ENCODE data around the gene PDGFRB. TPM values are rescaled to one million over a fixed set of nuclear protein-coding genes. Genes with fewer than 3 reads are reported as not detected.

The PDGFRB gene
- polyA plus RNA-seq, 1 donor (not counting 4 experiments of a cell fraction or from before 2014, with no cell fraction given), result 0.14 TPM

DNA sequence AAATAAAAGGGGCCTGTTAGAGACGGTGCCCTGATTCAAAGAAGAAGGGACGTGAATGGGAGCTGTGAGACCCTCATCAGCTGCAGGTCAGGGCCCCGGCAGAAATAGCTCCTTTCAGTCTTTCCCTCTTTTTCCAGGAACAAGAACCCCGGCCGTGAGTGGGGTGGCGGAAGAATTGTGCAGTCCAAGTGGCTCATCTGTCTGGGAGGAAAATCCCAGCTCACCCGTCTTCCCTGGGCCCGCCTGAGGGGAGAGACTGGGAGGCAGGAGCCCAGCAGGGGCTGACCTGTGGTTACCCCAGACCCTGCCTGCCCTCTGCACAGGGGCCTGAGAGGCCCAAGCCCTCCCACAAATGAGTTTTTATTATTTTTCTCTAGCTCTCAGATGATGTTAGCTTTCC lies 44.5 kb downstream of the PDGFRB start:
- no peak for DNase-seq (ENCODE audit: low read depth, low spot score)
- H3K4me1 ChIP-seq (ENCODE audit: control insufficient read depth, extremely low read depth, insufficient read depth, low read length), result peaks cover 10% of the 10 kb centered on the region
- no peak overlapping the region for H3K9ac ChIP-seq (ENCODE audit: control insufficient read depth, extremely low read depth, insufficient read depth, low read length)
- TF ChIP-seq CTCF (optimal IDR thresholded peaks at IDR 0.05 in 1 of 3, IDR thresholded peaks at IDR 0.05 in 1 of 3, conservative IDR thresholded peaks at IDR 0.05 in 1 of 3; ENCODE audit: extremely low read depth in 1 of 3, insufficient read depth in 2 of 3, low read length in 3 of 3) (no peak), EZH2 (IDR thresholded peaks at IDR 0.05; ENCODE audit: low read length) (no peak)
- H2AFZ ChIP-seq (ENCODE audit: control insufficient read depth, low read length), result no peak overlapping the region
- H3K36me3 ChIP-seq (ENCODE audit: control insufficient read depth in 2 of 2, extremely low read depth in 1 of 2, insufficient read depth in 2 of 2, low read length in 2 of 2), result no peaks in the 10 kb centered on the region
- H3K79me2 ChIP-seq (ENCODE audit: control insufficient read depth, insufficient read depth, low read length), result no peaks in the 10 kb centered on the region
- no peaks in the 10 kb centered on the region for H3K9me3 ChIP-seq (ENCODE audit: control insufficient read depth, low read depth, low read length)
- no peaks in the 10 kb centered on the region for H3K27me3 ChIP-seq (ENCODE audit: control insufficient read depth, extremely low read depth, insufficient read depth, low read length)
- H3K4me3 ChIP-seq (ENCODE audit: control insufficient read depth in 2 of 3, extremely low read depth in 1 of 3, insufficient read depth in 2 of 3, low read depth in 1 of 3, low read length in 3 of 3), result no peak overlapping the region
- no peaks in the 10 kb centered on the region for H3K9me1 ChIP-seq (ENCODE audit: control insufficient read depth, extremely low read depth, insufficient read depth, low read length)
- FAIRE-seq, result no peak
- no peaks in the 10 kb centered on the region for H4K20me1 ChIP-seq (ENCODE audit: control insufficient read depth, extremely low read depth, insufficient read depth, low read length)
- H3K27ac ChIP-seq (ENCODE audit: control insufficient read depth, insufficient read depth, low read length), result no peak overlapping the region
- dilution Hi-C loops (cut with MboI; ENCODE audit: extremely low pct_ligation_motif_present, low sequenced_read_pairs), result no loop called here
- no peak overlapping the region for H3K4me2 ChIP-seq (ENCODE audit: control insufficient read depth, extremely low read depth, insufficient read depth, low read depth, low read length)

DNA sequence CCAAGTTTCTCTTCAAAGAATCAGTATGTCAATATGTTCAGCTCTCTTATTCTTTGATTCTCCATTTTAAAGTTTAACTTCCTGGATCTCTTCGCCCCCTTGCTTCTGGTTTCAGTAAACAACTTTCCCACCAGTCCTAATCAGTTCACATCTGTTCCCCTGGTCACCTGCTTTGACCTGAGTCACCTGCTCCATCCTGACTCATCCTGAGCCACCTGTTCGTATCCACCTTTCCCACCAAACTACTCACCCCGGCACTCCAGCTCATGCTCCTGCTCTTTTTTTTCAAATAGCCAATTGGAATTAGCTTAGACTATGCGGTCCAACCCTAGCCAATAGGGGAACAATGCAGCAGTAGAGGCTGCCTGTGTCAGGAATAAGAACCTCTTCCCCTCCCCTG lies 45.7 kb downstream of the PDGFRB start:
- Histone ChIP-seq H3K4me2 (ENCODE audit: control insufficient read depth, extremely low read depth, insufficient read depth, low read depth, low read length) (no peak overlapping the region), H3K4me1 (ENCODE audit: control insufficient read depth, extremely low read depth, insufficient read depth, low read length) (peaks cover 10% of the 10 kb centered on the region), H3K27ac (ENCODE audit: control insufficient read depth, insufficient read depth, low read length) (no peak overlapping the region), H3K9ac (ENCODE audit: control insufficient read depth, extremely low read depth, insufficient read depth, low read length) (no peak overlapping the region), H4K20me1 (ENCODE audit: control insufficient read depth, extremely low read depth, insufficient read depth, low read length) (no peaks in the 10 kb centered on the region), H3K79me2 (ENCODE audit: control insufficient read depth, insufficient read depth, low read length) (no peaks in the 10 kb centered on the region), H3K27me3 (ENCODE audit: control insufficient read depth, extremely low read depth, insufficient read depth, low read length) (no peaks in the 10 kb centered on the region), H3K36me3 (ENCODE audit: control insufficient read depth in 2 of 2, extremely low read depth in 1 of 2, insufficient read depth in 2 of 2, low read length in 2 of 2) (no peaks in the 10 kb centered on the region), H2AFZ (ENCODE audit: control insufficient read depth, low read length) (no peak overlapping the region), H3K9me3 (ENCODE audit: control insufficient read depth, low read depth, low read length) (no peaks in the 10 kb centered on the region), H3K9me1 (ENCODE audit: control insufficient read depth, extremely low read depth, insufficient read depth, low read length) (no peaks in the 10 kb centered on the region), H3K4me3 (ENCODE audit: control insufficient read depth in 2 of 3, extremely low read depth in 1 of 3, insufficient read depth in 2 of 3, low read depth in 1 of 3, low read length in 3 of 3) (no peak overlapping the region)
- no peak for FAIRE-seq
- TF ChIP-seq EZH2 (IDR thresholded peaks at IDR 0.05; ENCODE audit: low read length) (no peak), CTCF (optimal IDR thresholded peaks at IDR 0.05 in 1 of 3, IDR thresholded peaks at IDR 0.05 in 1 of 3, conservative IDR thresholded peaks at IDR 0.05 in 1 of 3; ENCODE audit: extremely low read depth in 1 of 3, insufficient read depth in 2 of 3, low read length in 3 of 3) (no peak)
- DNase-seq (ENCODE audit: low read depth, low spot score), result no peak
- dilution Hi-C loops (cut with MboI; ENCODE audit: extremely low pct_ligation_motif_present, low sequenced_read_pairs), result no loop called here
